ENCODE results near the gene TIMM13. TPM values are rescaled to one million over a fixed set of nuclear protein-coding genes. Genes with fewer than 3 reads are reported as not detected.
"Not testable (repeated sequence)": the region's sequence is repeated elsewhere in the genome, so short reads cannot be mapped to it uniquely, and the experiment has no call there.

TIMM13 gene
- polyA plus RNA-seq, 2 of the 4 experiments (the other 2 are of a cell fraction), result 24.7 to 81.2 TPM

- FAIRE-seq, result no peak
- DNase-seq (ENCODE audit: low read depth in 1 of 2, low spot score in 1 of 2), result no peak
- Histone ChIP-seq H3K9me3 (no peaks in the 10 kb centered on the region), H3K27ac (no peak overlapping the region), H3K4me2 (no peak overlapping the region), H3K4me3 (no peak overlapping the region), H3K4me1 (peaks cover 1% of the 10 kb centered on the region; the same call in 1 of the 3 replicates)
- ChIA-PET POLR2A (no interaction called here), CTCF (interaction anchor here (0.6 kb wide), 1 partner anchor 548 kb away, joined by 3 read pairs; no protein-coding TSS in a partner anchor)
- 87% methylated on average over 2 of the region's 2 CpGs for WGBS (ENCODE audit: missing lambda C conversion rate)
- TF ChIP-seq ZFP36 (IDR thresholded peaks at IDR 0.05; ENCODE audit: borderline replicate concordance, partially characterized antibody) (peak; percentile 20), RNF2 (IDR thresholded peaks at IDR 0.05; ENCODE audit: borderline replicate concordance, low read depth) (no peak), EHMT2 (IDR thresholded peaks at IDR 0.05; ENCODE audit: low read depth) (no peak)
- no peak for ATAC-seq
These were observed 6.9 kb downstream of the TIMM13 start for GRCh38 chr19:2420490-2420889.

GRCh38 chr19:2419754-2420153 lies 7.6 kb downstream of the TIMM13 start:
- 86% methylated on average over 6 of the region's 7 CpGs for WGBS (ENCODE audit: missing lambda C conversion rate)
- DNase-seq (ENCODE audit: low read depth in 1 of 2, low spot score in 1 of 2), result no peak
- H3K4me2 ChIP-seq, result no peak overlapping the region
- no peak overlapping the region for H3K4me3 ChIP-seq
- no peaks in the 10 kb centered on the region for H3K4me1 ChIP-seq
- no peak for TF ChIP-seq KDM5A (IDR thresholded peaks at IDR 0.05)
- no peak for TF ChIP-seq MAZ (IDR thresholded peaks at IDR 0.05; ENCODE audit: borderline replicate concordance, low read depth, low read length)
- no peak for TF ChIP-seq SREBF2 (IDR thresholded peaks at IDR 0.05)
- no peak for TF ChIP-seq HDAC2 (IDR thresholded peaks at IDR 0.05)
- TF ChIP-seq JUN (IDR thresholded peaks at IDR 0.05), result no peak
- TF ChIP-seq RNF2 (IDR thresholded peaks at IDR 0.05; ENCODE audit: borderline replicate concordance, low read depth), result no peak
- TF ChIP-seq BHLHE40 (IDR thresholded peaks at IDR 0.05; ENCODE audit: low read depth, low read length), result no peak
- TF ChIP-seq NR3C1 (IDR thresholded peaks at IDR 0.05), result no peak
- TF ChIP-seq MAFK (IDR thresholded peaks at IDR 0.05; ENCODE audit: partially characterized antibody), result no peak
- TF ChIP-seq JUNB (IDR thresholded peaks at IDR 0.05), result no peak
- TF ChIP-seq GATA3 (IDR thresholded peaks at IDR 0.05; ENCODE audit: borderline replicate concordance), result no peak
- no peak for TF ChIP-seq FOSB (CRISPR knock-in tag; IDR thresholded peaks at IDR 0.05)
- no peak for TF ChIP-seq PHF8 (IDR thresholded peaks at IDR 0.05; ENCODE audit: borderline replicate concordance, low read depth)
- TF ChIP-seq HOXA7 (CRISPR knock-in tag; IDR thresholded peaks at IDR 0.05), result no peak
- no peak for TF ChIP-seq CEBPB (IDR thresholded peaks at IDR 0.05)
- no peak for TF ChIP-seq ZSCAN20 (CRISPR knock-in tag; IDR thresholded peaks at IDR 0.05)
- TF ChIP-seq FOXS1 (CRISPR knock-in tag; IDR thresholded peaks at IDR 0.05), result no peak
- no peak for ATAC-seq
- H3K27ac ChIP-seq, result no peak overlapping the region
- H3K9me3 ChIP-seq, result no peaks in the 10 kb centered on the region
- ChIA-PET CTCF (no interaction called here), POLR2A (no interaction called here)
- FAIRE-seq, result no peak

GRCh38 chr19:2417881-2418406 lies 9.4 kb downstream of the TIMM13 start:
- TF ChIP-seq POLR2AphosphoS2 (conservative IDR thresholded peaks at IDR 0.05; ENCODE audit: low read length) (no peak), BHLHE40 (IDR thresholded peaks at IDR 0.05; ENCODE audit: low read depth, low read length) (no peak), SREBF2 (IDR thresholded peaks at IDR 0.05) (no peak), TP53 (CRISPR knock-in tag; IDR thresholded peaks at IDR 0.05) (no peak), CEBPB (IDR thresholded peaks at IDR 0.05) (no peak), POLR2A (IDR thresholded peaks at IDR 0.05; ENCODE audit: low read length) (no peak), ZSCAN20 (CRISPR knock-in tag; IDR thresholded peaks at IDR 0.05) (no peak), FOSB (CRISPR knock-in tag; IDR thresholded peaks at IDR 0.05) (no peak), USF2 (IDR thresholded peaks at IDR 0.05) (no peak), EP300 (IDR thresholded peaks at IDR 0.05) (no peak), CBX8 (IDR thresholded peaks at IDR 0.05) (no peak), ZFP36 (IDR thresholded peaks at IDR 0.05; ENCODE audit: borderline replicate concordance, partially characterized antibody) (no peak), RNF2 (IDR thresholded peaks at IDR 0.05; ENCODE audit: borderline replicate concordance, low read depth) (no peak), RARB (CRISPR knock-in tag; IDR thresholded peaks at IDR 0.05) (no peak), FOXS1 (CRISPR knock-in tag; IDR thresholded peaks at IDR 0.05) (no peak), HOXA7 (CRISPR knock-in tag; IDR thresholded peaks at IDR 0.05) (no peak), KDM1A (IDR thresholded peaks at IDR 0.05; ENCODE audit: low read depth) (no peak), NR3C1 (IDR thresholded peaks at IDR 0.05) (no peak), ELK1 (IDR thresholded peaks at IDR 0.05; ENCODE audit: low read depth, low read length) (no peak)
- TF ChIP-seq, protein P1, sequence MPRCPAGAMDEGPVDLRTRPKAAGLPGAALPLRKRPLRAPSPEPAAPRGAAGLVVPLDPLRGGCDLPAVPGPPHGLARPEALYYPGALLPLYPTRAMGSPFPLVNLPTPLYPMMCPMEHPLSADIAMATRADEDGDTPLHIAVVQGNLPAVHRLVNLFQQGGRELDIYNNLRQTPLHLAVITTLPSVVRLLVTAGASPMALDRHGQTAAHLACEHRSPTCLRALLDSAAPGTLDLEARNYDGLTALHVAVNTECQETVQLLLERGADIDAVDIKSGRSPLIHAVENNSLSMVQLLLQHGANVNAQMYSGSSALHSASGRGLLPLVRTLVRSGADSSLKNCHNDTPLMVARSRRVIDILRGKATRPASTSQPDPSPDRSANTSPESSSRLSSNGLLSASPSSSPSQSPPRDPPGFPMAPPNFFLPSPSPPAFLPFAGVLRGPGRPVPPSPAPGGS (IDR thresholded peaks at IDR 0.05), result no peak
- Histone ChIP-seq H3K27ac (no peak overlapping the region), H3K4me2 (no peak overlapping the region), H3K4me3 (no peak overlapping the region), H3K9me3 (no peaks in the 10 kb centered on the region), H3K4me1 (no peaks in the 10 kb centered on the region)
- WGBS (ENCODE audit: missing lambda C conversion rate), result 89% methylated on average over 13 of the region's 13 CpGs
- ChIA-PET CTCF (no interaction called here), POLR2A (no interaction called here)
- no peak for FAIRE-seq
- peak in 1 of 2 experiments; percentile 10; a peak in 1 of 6 replicates for ATAC-seq
- DNase-seq (ENCODE audit: low read depth in 1 of 2, low spot score in 1 of 2), result no peak

DNA sequence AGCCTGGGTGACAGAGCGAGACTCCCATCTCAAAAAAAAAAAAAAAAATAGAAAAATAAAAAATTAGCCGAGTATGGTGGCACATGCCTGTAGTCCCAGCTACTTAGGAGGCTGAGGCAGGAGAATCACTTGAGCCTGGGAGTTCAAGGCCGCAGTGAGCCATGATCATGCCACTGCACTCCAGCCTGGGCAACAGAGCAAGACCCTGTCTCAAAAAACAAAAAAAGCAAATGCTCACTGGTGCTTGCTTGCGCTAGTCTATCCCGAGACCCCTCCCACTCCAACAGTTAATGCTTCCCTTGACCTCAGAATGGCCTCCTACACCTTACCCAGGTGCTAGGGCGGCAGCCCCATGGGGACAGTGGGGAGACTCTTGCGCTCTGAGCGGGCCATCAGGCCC lies 9.9 kb downstream of the TIMM13 start:
- H3K4me2 ChIP-seq; POLR2A ChIA-PET; DNase-seq (ENCODE audit: low read depth in 1 of 2, low spot score in 1 of 2); CTCF ChIA-PET; H3K4me3 ChIP-seq; H3K4me1 ChIP-seq; FAIRE-seq; H3K27ac ChIP-seq; H3K9me3 ChIP-seq: not testable (repeated sequence)
- 0 out of 6 replicates have a peak, but pooled peaks of 1 of the 2 experiments have one; percentile 20 for ATAC-seq
- WGBS (ENCODE audit: missing lambda C conversion rate), result 94% methylated on average over 8 of the region's 8 CpGs
